ENCODE results near the gene BANK1. TPM values are rescaled to one million over a fixed set of nuclear protein-coding genes. Genes with fewer than 3 reads are reported as not detected.

Gene BANK1
- total and polyA plus RNA-seq, 2 of the 8 experiments (the other 6 are each of a cell fraction or from before 2014, with no cell fraction given): 0.59 to 0.93 TPM

DNA sequence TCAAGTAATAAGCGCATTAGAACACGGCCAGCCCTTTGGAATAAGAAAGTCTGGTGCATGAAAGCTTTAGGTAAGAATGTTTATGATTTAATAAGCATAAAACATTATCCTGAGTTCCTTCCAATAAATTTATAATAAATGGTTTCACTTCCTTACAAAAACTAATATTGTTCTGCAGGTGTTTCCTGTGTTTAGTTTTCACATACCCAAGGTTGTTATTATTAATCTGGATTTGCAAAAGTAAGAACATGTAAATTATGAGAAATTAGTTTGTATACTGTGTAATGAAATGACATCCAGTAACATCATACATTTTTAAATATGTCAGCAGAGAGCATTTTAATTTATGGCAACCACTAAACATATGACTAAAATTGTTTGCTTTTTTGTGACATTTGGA lies 72.1 kb downstream of the BANK1 start (continued):
- TF ChIP-seq, protein P1, sequence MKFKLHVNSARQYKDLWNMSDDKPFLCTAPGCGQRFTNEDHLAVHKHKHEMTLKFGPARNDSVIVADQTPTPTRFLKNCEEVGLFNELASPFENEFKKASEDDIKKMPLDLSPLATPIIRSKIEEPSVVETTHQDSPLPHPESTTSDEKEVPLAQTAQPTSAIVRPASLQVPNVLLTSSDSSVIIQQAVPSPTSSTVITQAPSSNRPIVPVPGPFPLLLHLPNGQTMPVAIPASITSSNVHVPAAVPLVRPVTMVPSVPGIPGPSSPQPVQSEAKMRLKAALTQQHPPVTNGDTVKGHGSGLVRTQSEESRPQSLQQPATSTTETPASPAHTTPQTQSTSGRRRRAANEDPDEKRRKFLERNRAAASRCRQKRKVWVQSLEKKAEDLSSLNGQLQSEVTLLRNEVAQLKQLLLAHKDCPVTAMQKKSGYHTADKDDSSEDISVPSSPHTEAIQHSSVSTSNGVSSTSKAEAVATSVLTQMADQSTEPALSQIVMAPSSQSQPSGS (IDR thresholded peaks at IDR 0.05; ENCODE audit: low read length): no peak
- TF ChIP-seq, protein P2, sequence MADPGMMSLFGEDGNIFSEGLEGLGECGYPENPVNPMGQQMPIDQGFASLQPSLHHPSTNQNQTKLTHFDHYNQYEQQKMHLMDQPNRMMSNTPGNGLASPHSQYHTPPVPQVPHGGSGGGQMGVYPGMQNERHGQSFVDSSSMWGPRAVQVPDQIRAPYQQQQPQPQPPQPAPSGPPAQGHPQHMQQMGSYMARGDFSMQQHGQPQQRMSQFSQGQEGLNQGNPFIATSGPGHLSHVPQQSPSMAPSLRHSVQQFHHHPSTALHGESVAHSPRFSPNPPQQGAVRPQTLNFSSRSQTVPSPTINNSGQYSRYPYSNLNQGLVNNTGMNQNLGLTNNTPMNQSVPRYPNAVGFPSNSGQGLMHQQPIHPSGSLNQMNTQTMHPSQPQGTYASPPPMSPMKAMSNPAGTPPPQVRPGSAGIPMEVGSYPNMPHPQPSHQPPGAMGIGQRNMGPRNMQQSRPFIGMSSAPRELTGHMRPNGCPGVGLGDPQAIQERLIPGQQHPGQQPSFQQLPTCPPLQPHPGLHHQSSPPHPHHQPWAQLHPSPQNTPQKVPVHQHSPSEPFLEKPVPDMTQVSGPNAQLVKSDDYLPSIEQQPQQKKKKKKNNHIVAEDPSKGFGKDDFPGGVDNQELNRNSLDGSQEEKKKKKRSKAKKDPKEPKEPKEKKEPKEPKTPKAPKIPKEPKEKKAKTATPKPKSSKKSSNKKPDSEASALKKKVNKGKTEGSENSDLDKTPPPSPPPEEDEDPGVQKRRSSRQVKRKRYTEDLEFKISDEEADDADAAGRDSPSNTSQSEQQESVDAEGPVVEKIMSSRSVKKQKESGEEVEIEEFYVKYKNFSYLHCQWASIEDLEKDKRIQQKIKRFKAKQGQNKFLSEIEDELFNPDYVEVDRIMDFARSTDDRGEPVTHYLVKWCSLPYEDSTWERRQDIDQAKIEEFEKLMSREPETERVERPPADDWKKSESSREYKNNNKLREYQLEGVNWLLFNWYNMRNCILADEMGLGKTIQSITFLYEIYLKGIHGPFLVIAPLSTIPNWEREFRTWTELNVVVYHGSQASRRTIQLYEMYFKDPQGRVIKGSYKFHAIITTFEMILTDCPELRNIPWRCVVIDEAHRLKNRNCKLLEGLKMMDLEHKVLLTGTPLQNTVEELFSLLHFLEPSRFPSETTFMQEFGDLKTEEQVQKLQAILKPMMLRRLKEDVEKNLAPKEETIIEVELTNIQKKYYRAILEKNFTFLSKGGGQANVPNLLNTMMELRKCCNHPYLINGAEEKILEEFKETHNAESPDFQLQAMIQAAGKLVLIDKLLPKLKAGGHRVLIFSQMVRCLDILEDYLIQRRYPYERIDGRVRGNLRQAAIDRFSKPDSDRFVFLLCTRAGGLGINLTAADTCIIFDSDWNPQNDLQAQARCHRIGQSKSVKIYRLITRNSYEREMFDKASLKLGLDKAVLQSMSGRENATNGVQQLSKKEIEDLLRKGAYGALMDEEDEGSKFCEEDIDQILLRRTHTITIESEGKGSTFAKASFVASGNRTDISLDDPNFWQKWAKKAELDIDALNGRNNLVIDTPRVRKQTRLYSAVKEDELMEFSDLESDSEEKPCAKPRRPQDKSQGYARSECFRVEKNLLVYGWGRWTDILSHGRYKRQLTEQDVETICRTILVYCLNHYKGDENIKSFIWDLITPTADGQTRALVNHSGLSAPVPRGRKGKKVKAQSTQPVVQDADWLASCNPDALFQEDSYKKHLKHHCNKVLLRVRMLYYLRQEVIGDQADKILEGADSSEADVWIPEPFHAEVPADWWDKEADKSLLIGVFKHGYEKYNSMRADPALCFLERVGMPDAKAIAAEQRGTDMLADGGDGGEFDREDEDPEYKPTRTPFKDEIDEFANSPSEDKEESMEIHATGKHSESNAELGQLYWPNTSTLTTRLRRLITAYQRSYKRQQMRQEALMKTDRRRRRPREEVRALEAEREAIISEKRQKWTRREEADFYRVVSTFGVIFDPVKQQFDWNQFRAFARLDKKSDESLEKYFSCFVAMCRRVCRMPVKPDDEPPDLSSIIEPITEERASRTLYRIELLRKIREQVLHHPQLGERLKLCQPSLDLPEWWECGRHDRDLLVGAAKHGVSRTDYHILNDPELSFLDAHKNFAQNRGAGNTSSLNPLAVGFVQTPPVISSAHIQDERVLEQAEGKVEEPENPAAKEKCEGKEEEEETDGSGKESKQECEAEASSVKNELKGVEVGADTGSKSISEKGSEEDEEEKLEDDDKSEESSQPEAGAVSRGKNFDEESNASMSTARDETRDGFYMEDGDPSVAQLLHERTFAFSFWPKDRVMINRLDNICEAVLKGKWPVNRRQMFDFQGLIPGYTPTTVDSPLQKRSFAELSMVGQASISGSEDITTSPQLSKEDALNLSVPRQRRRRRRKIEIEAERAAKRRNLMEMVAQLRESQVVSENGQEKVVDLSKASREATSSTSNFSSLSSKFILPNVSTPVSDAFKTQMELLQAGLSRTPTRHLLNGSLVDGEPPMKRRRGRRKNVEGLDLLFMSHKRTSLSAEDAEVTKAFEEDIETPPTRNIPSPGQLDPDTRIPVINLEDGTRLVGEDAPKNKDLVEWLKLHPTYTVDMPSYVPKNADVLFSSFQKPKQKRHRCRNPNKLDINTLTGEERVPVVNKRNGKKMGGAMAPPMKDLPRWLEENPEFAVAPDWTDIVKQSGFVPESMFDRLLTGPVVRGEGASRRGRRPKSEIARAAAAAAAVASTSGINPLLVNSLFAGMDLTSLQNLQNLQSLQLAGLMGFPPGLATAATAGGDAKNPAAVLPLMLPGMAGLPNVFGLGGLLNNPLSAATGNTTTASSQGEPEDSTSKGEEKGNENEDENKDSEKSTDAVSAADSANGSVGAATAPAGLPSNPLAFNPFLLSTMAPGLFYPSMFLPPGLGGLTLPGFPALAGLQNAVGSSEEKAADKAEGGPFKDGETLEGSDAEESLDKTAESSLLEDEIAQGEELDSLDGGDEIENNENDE (IDR thresholded peaks at IDR 0.05; ENCODE audit: insufficient replicate concordance, low read length): no peak
- TF ChIP-seq TEAD4 (IDR thresholded peaks at IDR 0.05; ENCODE audit: low read depth, low read length) (no peak), NRF1 (IDR thresholded peaks at IDR 0.05; ENCODE audit: low read depth, low read length) (no peak), NANOG (IDR thresholded peaks at IDR 0.05; ENCODE audit: insufficient read depth, low read depth, low read length, poor library complexity, severe bottlenecking) (no peak)
- TF ChIP-seq, protein P3, sequence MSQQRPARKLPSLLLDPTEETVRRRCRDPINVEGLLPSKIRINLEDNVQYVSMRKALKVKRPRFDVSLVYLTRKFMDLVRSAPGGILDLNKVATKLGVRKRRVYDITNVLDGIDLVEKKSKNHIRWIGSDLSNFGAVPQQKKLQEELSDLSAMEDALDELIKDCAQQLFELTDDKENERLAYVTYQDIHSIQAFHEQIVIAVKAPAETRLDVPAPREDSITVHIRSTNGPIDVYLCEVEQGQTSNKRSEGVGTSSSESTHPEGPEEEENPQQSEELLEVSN (IDR thresholded peaks at IDR 0.05): no peak
